ENCODE measurements around the gene GTF3A.
A peak's percentile ranks its signal among the peaks of the same experiment; 100 is the strongest.
"Not testable (repeated sequence)": the region's sequence is repeated elsewhere in the genome, so short reads cannot be mapped to it uniquely, and the experiment has no call there.

The GTF3A gene

DNA sequence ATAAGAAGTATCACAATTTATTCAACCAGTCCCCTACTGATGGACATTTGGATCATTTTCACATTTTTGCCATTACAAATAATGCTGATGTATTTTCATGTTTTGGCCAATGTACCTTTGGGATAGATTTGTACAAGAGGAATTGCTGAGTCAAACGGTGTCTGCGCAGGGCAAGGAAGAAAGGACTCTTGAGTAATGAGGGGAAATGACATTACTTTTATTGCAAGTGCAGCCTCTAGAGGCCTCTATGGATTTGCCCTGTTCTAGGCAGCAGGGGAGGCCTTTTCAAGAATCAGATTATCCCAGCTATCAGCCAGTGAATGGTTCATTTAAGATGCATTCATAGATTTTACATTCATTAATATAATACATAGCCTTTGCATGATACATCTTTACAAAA lies 32.9 kb upstream of the GTF3A start:
- Histone ChIP-seq H3K27me3 (ENCODE audit: insufficient read depth, low read length) (peaks cover 37% of the 10 kb centered on the region), H3K4me3 (ENCODE audit: low read depth, low read length) (no peak overlapping the region), H2AFZ (ENCODE audit: low read length, unreplicated experiment) (no peak overlapping the region), H3K27ac (ENCODE audit: low read depth, low read length) (no peak overlapping the region), H3K79me2 (ENCODE audit: control insufficient read depth, insufficient read depth, low read length, unreplicated experiment) (no peaks in the 10 kb centered on the region), H3K36me3 (ENCODE audit: insufficient read depth, low read length) (no peaks in the 10 kb centered on the region), H3K4me1 (ENCODE audit: control insufficient read depth, insufficient read depth, low read length, unreplicated experiment) (no peaks in the 10 kb centered on the region)

- H3K27ac ChIP-seq (ENCODE audit: low read depth, low read length) = no peak overlapping the region
- no peaks in the 10 kb centered on the region for H3K36me3 ChIP-seq (ENCODE audit: insufficient read depth, low read length)
- H3K4me3 ChIP-seq (ENCODE audit: low read depth, low read length) = no peak overlapping the region
- no peaks in the 10 kb centered on the region for H3K4me1 ChIP-seq (ENCODE audit: control insufficient read depth, insufficient read depth, low read length, unreplicated experiment)
- H3K79me2 ChIP-seq (ENCODE audit: control insufficient read depth, insufficient read depth, low read length, unreplicated experiment) = no peaks in the 10 kb centered on the region
- no peak overlapping the region for H2AFZ ChIP-seq (ENCODE audit: low read length, unreplicated experiment)
- H3K27me3 ChIP-seq (ENCODE audit: insufficient read depth, low read length) = peaks cover 36% of the 10 kb centered on the region
These were observed 31.3 kb upstream of the GTF3A start for GRCh38 chr13:27393101-27393500.

GRCh38 chr13:27395007-27395510 lies 29.4 kb upstream of the GTF3A start:
- H3K79me2 ChIP-seq (ENCODE audit: control insufficient read depth, insufficient read depth, low read length, unreplicated experiment) = no peaks in the 10 kb centered on the region
- H2AFZ ChIP-seq (ENCODE audit: low read length, unreplicated experiment) = no peak overlapping the region
- no peaks in the 10 kb centered on the region for H3K36me3 ChIP-seq (ENCODE audit: insufficient read depth, low read length)
- no peak overlapping the region for H3K27ac ChIP-seq (ENCODE audit: low read depth, low read length)
- H3K27me3 ChIP-seq (ENCODE audit: insufficient read depth, low read length) = peaks cover 34% of the 10 kb centered on the region
- no peaks in the 10 kb centered on the region for H3K4me1 ChIP-seq (ENCODE audit: control insufficient read depth, insufficient read depth, low read length, unreplicated experiment)
- H3K4me3 ChIP-seq (ENCODE audit: low read depth, low read length) = no peak overlapping the region

DNA sequence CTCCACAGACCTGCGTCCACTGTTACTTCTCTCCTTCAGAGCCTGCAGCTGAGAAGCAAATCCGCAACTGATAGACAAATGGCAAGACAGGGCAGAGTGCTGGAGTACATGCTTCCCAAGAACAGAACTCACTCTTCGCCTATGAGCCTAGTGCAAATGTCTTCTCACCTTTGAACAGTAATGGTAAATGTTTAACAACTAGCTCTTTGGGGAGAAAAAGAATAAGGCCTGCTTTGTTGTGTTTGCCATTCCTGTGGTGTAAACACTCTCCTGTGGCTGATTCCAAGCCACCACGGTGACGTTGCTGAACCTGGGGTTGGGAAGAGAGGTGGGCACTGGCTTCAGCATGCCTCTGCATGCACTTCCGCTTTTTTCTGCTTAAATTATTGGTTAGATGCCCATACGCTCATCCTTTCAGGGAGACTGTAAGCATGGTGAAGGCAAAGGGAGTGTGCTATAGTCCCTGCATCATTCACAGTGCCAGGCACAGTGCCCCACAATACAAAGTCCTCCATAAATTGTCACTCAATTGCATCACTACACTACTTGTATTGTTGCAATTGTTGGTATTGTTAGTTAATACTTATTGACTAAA lies 28.1 kb upstream of the GTF3A start:
- H3K79me2 ChIP-seq (ENCODE audit: control insufficient read depth, insufficient read depth, low read length, unreplicated experiment) = no peaks in the 10 kb centered on the region
- no peak overlapping the region for H2AFZ ChIP-seq (ENCODE audit: low read length, unreplicated experiment)
- no peak overlapping the region for H3K27ac ChIP-seq (ENCODE audit: low read depth, low read length)
- no peak overlapping the region for H3K4me3 ChIP-seq (ENCODE audit: low read depth, low read length)
- peaks cover 28% of the 10 kb centered on the region for H3K27me3 ChIP-seq (ENCODE audit: insufficient read depth, low read length)
- no peaks in the 10 kb centered on the region for H3K36me3 ChIP-seq (ENCODE audit: insufficient read depth, low read length)
- no peaks in the 10 kb centered on the region for H3K4me1 ChIP-seq (ENCODE audit: control insufficient read depth, insufficient read depth, low read length, unreplicated experiment)

DNA sequence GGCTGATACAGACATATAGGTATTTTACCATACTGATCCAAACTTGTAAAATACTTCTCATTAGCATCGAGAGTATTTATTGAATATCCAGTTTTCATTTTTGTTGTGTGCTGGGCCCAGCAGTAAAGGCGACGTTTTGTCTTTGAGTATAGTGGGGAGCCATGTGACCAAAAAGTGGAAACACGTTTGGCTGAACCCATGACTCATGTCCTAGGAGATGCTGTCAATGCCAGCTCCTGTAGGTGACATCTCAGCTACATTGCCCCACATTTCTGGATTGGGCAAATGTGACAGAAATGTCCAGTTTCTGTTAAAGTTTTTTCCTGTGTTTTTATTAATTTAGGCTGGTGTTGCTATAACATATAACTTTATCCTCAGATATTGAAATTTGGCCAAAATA lies 26.1 kb upstream of the GTF3A start:
- Histone ChIP-seq H3K27ac (ENCODE audit: low read depth, low read length) (no peak overlapping the region), H3K4me3 (ENCODE audit: low read depth, low read length) (no peak overlapping the region), H3K4me1 (ENCODE audit: control insufficient read depth, insufficient read depth, low read length, unreplicated experiment) (peaks cover 4% of the 10 kb centered on the region), H3K27me3 (ENCODE audit: insufficient read depth, low read length) (peaks cover 18% of the 10 kb centered on the region), H3K36me3 (ENCODE audit: insufficient read depth, low read length) (no peaks in the 10 kb centered on the region), H2AFZ (ENCODE audit: low read length, unreplicated experiment) (no peak overlapping the region), H3K79me2 (ENCODE audit: control insufficient read depth, insufficient read depth, low read length, unreplicated experiment) (no peaks in the 10 kb centered on the region)

DNA sequence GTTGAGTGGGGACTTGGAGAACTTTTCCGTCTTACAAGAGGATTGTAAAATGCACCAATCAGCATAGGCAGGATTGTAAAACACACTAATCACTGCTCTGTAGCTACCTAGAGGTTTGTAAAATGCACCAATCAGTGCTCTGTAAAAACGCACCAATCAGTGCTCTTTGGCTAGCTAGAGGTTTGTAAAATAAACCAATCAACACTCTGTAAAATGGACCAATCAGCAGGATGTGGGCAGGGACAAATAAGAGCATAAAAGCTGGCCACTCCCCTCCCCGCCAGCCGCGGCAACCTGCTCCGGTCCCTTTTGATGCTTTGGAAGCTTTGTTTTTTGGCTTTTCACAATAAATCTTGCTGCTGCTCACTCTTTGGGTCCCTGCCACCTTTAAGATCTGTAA lies 24.0 kb upstream of the GTF3A start:
- H2AFZ ChIP-seq (ENCODE audit: low read length, unreplicated experiment); H3K27me3 ChIP-seq (ENCODE audit: insufficient read depth, low read length); H3K27ac ChIP-seq (ENCODE audit: low read depth, low read length); H3K4me3 ChIP-seq (ENCODE audit: low read depth, low read length); H3K79me2 ChIP-seq (ENCODE audit: control insufficient read depth, insufficient read depth, low read length, unreplicated experiment); H3K36me3 ChIP-seq (ENCODE audit: insufficient read depth, low read length): not testable (repeated sequence)
- H3K4me1 ChIP-seq (ENCODE audit: control insufficient read depth, insufficient read depth, low read length, unreplicated experiment) = peaks cover 10% of the 10 kb centered on the region

DNA sequence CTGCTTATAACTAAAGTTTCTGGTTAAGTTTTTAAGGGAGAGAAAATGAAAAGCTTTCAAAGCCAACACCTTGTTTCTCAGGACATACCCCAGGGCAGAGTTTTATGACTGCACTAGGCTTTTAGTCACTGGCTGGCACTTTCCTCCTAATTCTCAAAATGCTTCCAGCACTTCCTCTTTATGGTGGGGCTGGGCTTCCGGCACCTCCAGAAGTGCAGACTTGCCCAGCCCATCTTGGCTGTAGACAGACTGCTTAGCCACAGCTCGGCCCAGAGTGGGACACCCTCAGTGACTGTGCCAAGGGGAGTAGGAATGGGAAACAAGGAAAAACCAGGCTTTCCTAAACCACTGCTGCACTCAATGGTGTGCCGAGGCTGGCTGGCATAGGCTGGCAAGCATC lies 23.2 kb upstream of the GTF3A start:
- no peak overlapping the region for H3K4me3 ChIP-seq (ENCODE audit: low read depth, low read length)
- no peaks in the 10 kb centered on the region for H3K79me2 ChIP-seq (ENCODE audit: control insufficient read depth, insufficient read depth, low read length, unreplicated experiment)
- H3K27ac ChIP-seq (ENCODE audit: low read depth, low read length) = no peak overlapping the region
- H3K36me3 ChIP-seq (ENCODE audit: insufficient read depth, low read length) = no peaks in the 10 kb centered on the region
- no peak overlapping the region for H2AFZ ChIP-seq (ENCODE audit: low read length, unreplicated experiment)
- H3K27me3 ChIP-seq (ENCODE audit: insufficient read depth, low read length) = no peaks in the 10 kb centered on the region; the same call in 1 of the 2 replicates
- peaks cover 10% of the 10 kb centered on the region for H3K4me1 ChIP-seq (ENCODE audit: control insufficient read depth, insufficient read depth, low read length, unreplicated experiment)

DNA sequence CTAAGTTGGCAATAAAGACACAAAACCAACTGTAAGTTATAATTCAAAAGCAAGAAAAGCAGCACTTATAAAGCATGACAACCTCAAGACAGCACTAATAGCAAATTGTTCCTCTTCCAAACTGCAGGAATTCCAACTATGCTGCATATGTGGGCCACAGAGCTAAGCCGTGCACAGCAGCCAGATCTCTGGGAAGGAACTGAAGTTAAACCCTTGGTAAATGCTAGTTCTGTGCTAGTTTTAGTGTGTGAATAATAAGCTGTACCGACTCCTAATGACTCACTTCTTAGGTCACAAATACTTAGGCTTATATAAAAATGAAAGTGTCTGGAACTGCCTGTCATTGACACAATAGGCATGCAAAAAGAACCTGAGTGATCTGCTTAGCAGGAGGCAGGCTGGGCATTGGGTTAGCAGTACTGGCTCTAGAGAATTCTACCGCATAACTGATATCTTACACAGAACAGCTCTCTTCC lies 21.2 kb upstream of the GTF3A start:
- Histone ChIP-seq H3K4me1 (ENCODE audit: control insufficient read depth, insufficient read depth, low read length, unreplicated experiment) (peaks cover 10% of the 10 kb centered on the region), H2AFZ (ENCODE audit: low read length, unreplicated experiment) (peak overlapping the region; percentile 84), H3K4me3 (ENCODE audit: low read depth, low read length) (no peak overlapping the region), H3K36me3 (ENCODE audit: insufficient read depth, low read length) (no peaks in the 10 kb centered on the region), H3K27ac (ENCODE audit: low read depth, low read length) (no peak overlapping the region; the same call in 1 of the 2 replicates), H3K27me3 (ENCODE audit: insufficient read depth, low read length) (peaks cover 7% of the 10 kb centered on the region), H3K79me2 (ENCODE audit: control insufficient read depth, insufficient read depth, low read length, unreplicated experiment) (no peaks in the 10 kb centered on the region)

- H3K36me3 ChIP-seq (ENCODE audit: insufficient read depth, low read length) = no peaks in the 10 kb centered on the region
- H2AFZ ChIP-seq (ENCODE audit: low read length, unreplicated experiment) = peak overlapping the region; percentile 84
- peaks cover 10% of the 10 kb centered on the region for H3K4me1 ChIP-seq (ENCODE audit: control insufficient read depth, insufficient read depth, low read length, unreplicated experiment)
- H3K27ac ChIP-seq (ENCODE audit: low read depth, low read length) = no peak overlapping the region; the same call in 1 of the 2 replicates
- H3K27me3 ChIP-seq (ENCODE audit: insufficient read depth, low read length) = peaks cover 13% of the 10 kb centered on the region
- no peak overlapping the region for H3K4me3 ChIP-seq (ENCODE audit: low read depth, low read length)
- H3K79me2 ChIP-seq (ENCODE audit: control insufficient read depth, insufficient read depth, low read length, unreplicated experiment) = no peaks in the 10 kb centered on the region
These were observed 20.6 kb upstream of the GTF3A start for GRCh38 chr13:27403727-27404385.

DNA sequence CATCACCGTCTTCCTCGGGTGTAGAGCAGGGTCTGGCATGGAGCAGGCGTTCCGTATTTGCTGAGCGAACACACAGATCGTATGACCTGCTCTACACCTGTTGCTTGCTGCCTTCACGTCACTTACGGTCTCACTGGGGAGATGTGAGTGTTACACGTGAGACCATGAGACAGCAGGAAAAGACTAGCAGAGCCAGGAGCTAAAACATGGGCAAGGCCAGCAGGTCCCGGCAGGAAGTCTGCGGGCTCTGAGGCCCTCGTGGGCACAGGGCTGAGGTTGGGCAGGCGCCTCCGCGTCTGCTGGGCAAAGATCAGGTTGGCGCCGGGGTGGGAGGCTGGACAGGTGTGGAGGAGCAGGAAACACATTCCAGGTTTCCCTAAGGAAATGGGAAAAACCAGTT lies 19.7 kb upstream of the GTF3A start:
- H3K36me3 ChIP-seq (ENCODE audit: insufficient read depth, low read length) = no peaks in the 10 kb centered on the region
- H3K4me1 ChIP-seq (ENCODE audit: control insufficient read depth, insufficient read depth, low read length, unreplicated experiment) = peaks cover 10% of the 10 kb centered on the region
- no peak overlapping the region for H2AFZ ChIP-seq (ENCODE audit: low read length, unreplicated experiment)
- H3K27ac ChIP-seq (ENCODE audit: low read depth, low read length) = no peak overlapping the region
- H3K4me3 ChIP-seq (ENCODE audit: low read depth, low read length) = no peak overlapping the region
- H3K27me3 ChIP-seq (ENCODE audit: insufficient read depth, low read length) = peaks cover 21% of the 10 kb centered on the region
- no peaks in the 10 kb centered on the region for H3K79me2 ChIP-seq (ENCODE audit: control insufficient read depth, insufficient read depth, low read length, unreplicated experiment)

DNA sequence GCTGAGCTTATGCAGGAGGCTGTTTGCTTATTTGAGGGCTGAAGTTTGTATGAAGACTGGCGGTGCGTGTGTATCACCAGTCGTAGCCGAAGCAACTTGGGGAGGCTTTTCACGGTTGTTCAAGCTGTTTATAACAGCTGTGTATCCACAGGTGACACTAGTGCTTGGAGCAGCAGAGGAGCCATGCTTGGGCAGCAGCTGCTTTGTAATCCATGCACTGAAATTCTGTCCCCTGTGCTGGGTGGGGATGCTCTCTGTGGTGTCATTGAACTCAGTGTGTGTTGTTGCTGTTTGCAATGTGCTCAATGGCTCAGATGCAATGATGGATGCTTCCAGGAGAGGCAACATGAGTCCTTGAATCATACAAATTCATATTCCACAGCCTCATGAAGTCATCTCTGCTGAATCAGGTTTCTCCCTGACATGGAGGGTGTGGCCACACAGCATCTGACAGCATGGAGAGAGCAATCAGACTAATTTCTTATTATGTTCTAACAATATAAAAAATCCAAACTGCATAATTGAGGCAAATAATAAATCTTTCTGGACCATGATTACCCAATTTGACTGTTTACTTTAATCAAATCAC lies 18.8 kb upstream of the GTF3A start:
- H2AFZ ChIP-seq (ENCODE audit: low read length, unreplicated experiment) = no peak overlapping the region
- peaks cover 10% of the 10 kb centered on the region for H3K4me1 ChIP-seq (ENCODE audit: control insufficient read depth, insufficient read depth, low read length, unreplicated experiment)
- no peak overlapping the region for H3K27ac ChIP-seq (ENCODE audit: low read depth, low read length)
- no peaks in the 10 kb centered on the region for H3K36me3 ChIP-seq (ENCODE audit: insufficient read depth, low read length)
- peaks cover 28% of the 10 kb centered on the region for H3K27me3 ChIP-seq (ENCODE audit: insufficient read depth, low read length)
- no peak overlapping the region for H3K4me3 ChIP-seq (ENCODE audit: low read depth, low read length)
- no peaks in the 10 kb centered on the region for H3K79me2 ChIP-seq (ENCODE audit: control insufficient read depth, insufficient read depth, low read length, unreplicated experiment)
